MM.1S (cell line): ENCODE data around the gene NCL.

ENCODE experiments used
- DNase-seq: peaks from one replicate; pipeline ENCODE4 v3.0.0-alpha.2; 2015
- H2AFZ ChIP-seq: fragments of 300-600 bp; sonication (generic); 2 replicates; pipeline ENCODE4 v1.6.0; 2016; ENCODE audit warnings: antibody characterized with exemption, low read length
- H3F3A ChIP-seq: fragments of 300-600 bp; sonication (generic); 2 replicates; pipeline ENCODE4 v1.6.1; 2016; ENCODE audit warnings: mild to moderate bottlenecking, antibody characterized with exemption, low read length, moderate library complexity, mixed read lengths; ENCODE audit not compliant: insufficient read depth
- H3K27ac ChIP-seq: fragments of 300-600 bp; sonication (generic); 2 replicates; pipeline ENCODE4 v1.5.1; 2016; ENCODE audit warnings: mild to moderate bottlenecking, low read length
- H3K27me3 ChIP-seq: fragments of 300-600 bp; sonication (generic); replicated peaks from 2 replicates; pipeline ENCODE4 v1.6.0; 2016; ENCODE audit warnings: low read length; ENCODE audit not compliant: insufficient read depth
- H3K36me3 ChIP-seq: fragments of 300-600 bp; sonication (generic); replicated peaks from 2 replicates; pipeline ENCODE4 v1.6.1; 2016; ENCODE audit warnings: mild to moderate bottlenecking, low read length, mixed read lengths; ENCODE audit not compliant: insufficient read depth
- H3K4me1 ChIP-seq: fragments of 300-600 bp; sonication (generic); 2 replicates; pipeline ENCODE4 v1.6.1; 2016; ENCODE audit warnings: low read length, mixed read lengths
- H3K4me2 ChIP-seq: fragments of 300-600 bp; sonication (generic); 2 replicates; pipeline ENCODE4 v1.6.0; 2016; ENCODE audit warnings: low read depth, low read length
- H3K4me3 ChIP-seq: fragments of 300-600 bp; sonication (generic); 2 replicates; pipeline ENCODE4 v1.5.1; 2016; ENCODE audit warnings: low read length, mixed read lengths
- H3K79me2 ChIP-seq: fragments of 300-600 bp; sonication (generic); 2 replicates; pipeline ENCODE4 v1.6.1; 2016; ENCODE audit warnings: mixed run types, low read length, mixed read lengths
- H3K9ac ChIP-seq: fragments of 300-600 bp; sonication (generic); 2 replicates; pipeline ENCODE4 v1.6.1; 2016; ENCODE audit warnings: low read length, mixed read lengths
- H3K9me2 ChIP-seq: fragments of 300-600 bp; sonication (generic); replicated peaks from 2 replicates; pipeline ENCODE4 v1.6.1; 2016; ENCODE audit warnings: mild to moderate bottlenecking, low read length, mixed read lengths; ENCODE audit not compliant: insufficient read depth
- H3K9me3 ChIP-seq: fragments of 300-600 bp; sonication (generic); replicated peaks from 2 replicates; pipeline ENCODE4 v1.6.1; 2016; ENCODE audit warnings: mild to moderate bottlenecking, low read length, mixed read lengths; ENCODE audit not compliant: insufficient read depth
- H4K20me1 ChIP-seq: fragments of 300-600 bp; sonication (generic); 2 replicates; pipeline ENCODE4 v1.6.1; 2016; ENCODE audit warnings: mild to moderate bottlenecking, low read length, moderate library complexity, mixed read lengths; ENCODE audit not compliant: insufficient read depth
- CTCF ChIP-seq: fragments of 300-600 bp; sonication (generic); IDR thresholded peaks from 2 replicates; pipeline ENCODE4 v1.5.1; 2016; ENCODE audit warnings: antibody characterized with exemption, low read length, mixed read lengths
- EZH2 ChIP-seq: fragments of 300-600 bp; sonication (generic); optimal IDR thresholded peaks from 2 replicates; pipeline ENCODE3; 2017; ENCODE audit warnings: low read depth, mild to moderate bottlenecking, antibody characterized with exemption, low read length, mixed read lengths
- EZH2phosphoT487 ChIP-seq: fragments of 300-600 bp; sonication (generic); IDR thresholded peaks from 2 replicates; pipeline ENCODE4 v1.6.1; 2018; ENCODE audit warnings: antibody characterized with exemption, low read length

NCL gene

GRCh38 chr2:231503766-231504165 is 39.5 kb upstream of the NCL start:
- Histone ChIP-seq H3K4me2 (no peak overlapping the region), H3K27ac (no peak overlapping the region), H3F3A (no peaks in the 10 kb centered on the region), H4K20me1 (no peaks in the 10 kb centered on the region), H3K27me3 (no peaks in the 10 kb centered on the region), H3K79me2 (no peaks in the 10 kb centered on the region), H3K4me3 (no peak overlapping the region), H3K4me1 (no peaks in the 10 kb centered on the region), H2AFZ (no peak overlapping the region), H3K36me3 (no peaks in the 10 kb centered on the region), H3K9ac (no peak overlapping the region), H3K9me3 (no peaks in the 10 kb centered on the region), H3K9me2 (no peaks in the 10 kb centered on the region)
- no peak for DNase-seq
- no peak for TF ChIP-seq EZH2
- TF ChIP-seq EZH2phosphoT487: no peak
- TF ChIP-seq CTCF: no peak

- Histone ChIP-seq H3K4me2 (no peak overlapping the region), H3K4me1 (no peaks in the 10 kb centered on the region), H4K20me1 (no peaks in the 10 kb centered on the region), H3K36me3 (no peaks in the 10 kb centered on the region), H3F3A (no peaks in the 10 kb centered on the region), H3K9ac (no peak overlapping the region), H3K27me3 (no peaks in the 10 kb centered on the region), H3K9me3 (no peaks in the 10 kb centered on the region), H3K9me2 (no peaks in the 10 kb centered on the region), H2AFZ (no peak overlapping the region), H3K79me2 (no peaks in the 10 kb centered on the region), H3K27ac (no peak overlapping the region), H3K4me3 (no peak overlapping the region)
- TF ChIP-seq EZH2phosphoT487 (no peak), EZH2 (no peak), CTCF (no peak)
- DNase-seq: no peak
Measured at GRCh38 chr2:231502596-231502995, 38.3 kb upstream of the NCL start.

GRCh38 chr2:231497651-231498050 is 33.4 kb upstream of the NCL start:
- H3K27me3 ChIP-seq: no peaks in the 10 kb centered on the region
- H3K4me3 ChIP-seq: no peak overlapping the region
- H3K9ac ChIP-seq: no peak overlapping the region
- no peak for TF ChIP-seq EZH2phosphoT487
- TF ChIP-seq EZH2: no peak
- no peak for TF ChIP-seq CTCF
- no peaks in the 10 kb centered on the region for H3K36me3 ChIP-seq
- no peak overlapping the region for H2AFZ ChIP-seq
- no peak overlapping the region for H3K4me2 ChIP-seq
- no peaks in the 10 kb centered on the region for H3K9me3 ChIP-seq
- no peaks in the 10 kb centered on the region for H3K79me2 ChIP-seq
- H3K27ac ChIP-seq: no peak overlapping the region
- no peaks in the 10 kb centered on the region for H4K20me1 ChIP-seq
- no peaks in the 10 kb centered on the region for H3K4me1 ChIP-seq
- DNase-seq: no peak
- H3K9me2 ChIP-seq: no peaks in the 10 kb centered on the region
- no peaks in the 10 kb centered on the region for H3F3A ChIP-seq
